Eye (tissue), 1 donor: ENCODE measurements around the gene HDAC5.
A peak's percentile ranks its signal among the peaks of the same experiment; 100 is the strongest.
"Not testable (repeated sequence)": the region's sequence is repeated elsewhere in the genome, so short reads cannot be mapped to it uniquely, and the experiment has no call there.

Source experiments
- DNase-seq: peaks from one replicate; pipeline ENCODE4 v3.0.0-alpha.2; 2015

HDAC5 gene

GRCh38 chr17:44132275-44132821 lies 8.9 kb upstream of the HDAC5 start:
- no peak for DNase-seq

- DNase-seq: not testable (repeated sequence)
Measured at GRCh38 chr17:44131372-44131771, 7.9 kb upstream of the HDAC5 start.

GRCh38 chr17:44130693-44131349 lies 7.4 kb upstream of the HDAC5 start:
- no peak for DNase-seq

GRCh38 chr17:44128383-44128782 lies 4.9 kb upstream of the HDAC5 start:
- DNase-seq: no peak

- DNase-seq: no peak
Measured at GRCh38 chr17:44124118-44124438, 637 bp upstream of the HDAC5 start.

- DNase-seq: peak; percentile 63
Measured at GRCh38 chr17:44122816-44123355, 555 bp downstream of the HDAC5 start.

- DNase-seq: peak; percentile 31
Measured at GRCh38 chr17:44121997-44122815, 1.2 kb downstream of the HDAC5 start.

GRCh38 chr17:44120851-44121605 lies 2.4 kb downstream of the HDAC5 start:
- DNase-seq: peak; percentile 47

GRCh38 chr17:44120281-44120680 lies 3.2 kb downstream of the HDAC5 start:
- not testable (repeated sequence) for DNase-seq

GRCh38 chr17:44119798-44120197 lies 3.6 kb downstream of the HDAC5 start:
- DNase-seq: no peak

- no peak for DNase-seq
Measured at GRCh38 chr17:44119062-44119461, 4.4 kb downstream of the HDAC5 start.

- peak; percentile 38 for DNase-seq
Measured at GRCh38 chr17:44118427-44119050, 4.9 kb downstream of the HDAC5 start.

GRCh38 chr17:44117351-44117750 lies 6.1 kb downstream of the HDAC5 start:
- no peak for DNase-seq

GRCh38 chr17:44115585-44116415 lies 7.6 kb downstream of the HDAC5 start:
- peak; percentile 52 for DNase-seq

GRCh38 chr17:44113868-44114840 lies 9.3 kb downstream of the HDAC5 start:
- no peak for DNase-seq

- no peak for DNase-seq
Measured at GRCh38 chr17:44113382-44113781, 10.1 kb downstream of the HDAC5 start.

GRCh38 chr17:44112284-44113280 lies 10.9 kb downstream of the HDAC5 start:
- no peak for DNase-seq

GRCh38 chr17:44111777-44112176 lies 11.7 kb downstream of the HDAC5 start:
- no peak for DNase-seq
